SW 1271 (cell line): ENCODE results near the gene XIRP2.
"Not testable (repeated sequence)": the region's sequence is repeated elsewhere in the genome, so short reads cannot be mapped to it uniquely, and the experiment has no call there.

Source experiments
- DNase-seq, 2 experiments: peaks; one replicate each; lab custom pipeline; 2025; lab: John Stamatoyannopoulos, UW

XIRP2 gene

DNA sequence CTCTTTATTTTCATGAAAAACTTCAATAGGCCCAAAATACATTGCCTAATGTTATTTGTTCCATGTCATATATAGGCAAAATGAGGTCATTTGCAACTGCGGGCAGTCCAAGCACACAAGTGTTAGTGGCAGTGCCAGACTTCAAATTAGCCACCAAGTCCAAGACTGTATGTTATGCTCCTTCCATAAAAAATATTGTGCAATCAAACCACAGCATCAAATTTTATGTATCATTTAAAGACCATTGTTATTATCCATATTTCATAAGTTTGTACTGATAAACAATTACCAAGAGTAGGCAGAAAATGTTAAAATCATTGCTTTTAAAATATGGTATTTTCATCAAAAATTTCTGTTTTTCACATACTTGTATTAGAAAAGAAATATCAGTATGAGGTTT lies 54.1 kb downstream of the XIRP2 start:
- DNase-seq, result no peak

DNA sequence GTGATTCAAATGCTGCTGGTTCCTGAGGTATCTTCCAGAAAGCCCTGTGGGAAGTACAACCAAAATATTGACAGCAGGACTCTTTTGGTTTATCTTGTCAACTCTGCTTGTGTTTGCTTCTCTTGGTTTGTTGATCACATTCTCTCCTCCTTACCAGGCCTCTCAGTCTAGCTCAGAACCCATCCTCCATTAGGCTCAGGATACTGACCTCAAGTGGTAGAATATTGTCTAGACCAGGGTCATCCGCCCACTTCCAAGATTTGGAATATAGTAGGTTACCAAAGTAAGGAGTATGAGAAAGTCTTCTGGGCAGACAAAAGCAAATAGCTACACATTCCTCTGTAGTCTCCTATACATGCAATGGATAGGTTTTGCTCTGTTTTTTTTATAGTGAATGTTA lies 56.6 kb downstream of the XIRP2 start:
- DNase-seq, result no peak

DNA sequence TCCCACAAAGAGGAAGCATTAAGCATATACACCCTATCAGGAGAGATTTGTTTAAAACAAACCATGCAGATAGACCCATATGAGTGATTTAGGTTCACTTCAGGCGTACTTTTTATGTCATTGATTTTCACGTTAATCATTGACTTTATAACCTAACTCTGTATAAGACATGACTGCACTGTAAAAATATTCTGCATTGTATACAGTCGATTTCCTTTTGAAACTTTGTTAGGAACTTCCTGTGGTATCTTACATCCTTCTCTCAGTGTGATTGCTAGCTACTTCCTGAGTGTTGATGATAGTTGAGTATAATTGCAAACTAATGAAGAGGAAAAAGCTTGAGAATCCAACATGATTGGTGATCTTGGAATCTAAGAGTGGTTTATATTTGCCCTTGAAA lies 69.4 kb downstream of the XIRP2 start:
- DNase-seq, result no peak

DNA sequence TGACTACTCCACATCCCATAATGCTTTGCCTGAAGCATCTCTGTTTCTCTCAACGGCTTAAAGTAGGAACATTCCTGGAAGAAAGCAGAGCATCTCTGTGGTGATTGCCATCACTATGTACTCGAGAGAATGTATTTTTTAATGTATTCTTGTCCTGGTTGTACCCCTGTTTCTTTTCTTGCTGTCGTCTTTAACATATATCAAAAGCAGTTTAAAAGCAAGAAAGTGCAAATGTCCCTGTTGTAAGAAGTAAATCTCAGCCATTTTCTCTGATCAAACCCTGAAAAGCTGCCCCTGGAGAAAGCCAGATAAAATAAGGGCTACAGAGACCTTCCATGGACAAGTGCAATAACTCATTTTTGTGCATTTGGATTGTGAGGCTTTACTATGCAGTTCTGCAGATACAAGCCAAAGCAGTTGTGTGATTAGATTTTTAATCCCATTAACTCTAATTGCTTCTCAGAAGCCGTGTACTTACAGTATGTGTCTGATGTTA lies 70.8 kb downstream of the XIRP2 start:
- DNase-seq, result no peak

DNA sequence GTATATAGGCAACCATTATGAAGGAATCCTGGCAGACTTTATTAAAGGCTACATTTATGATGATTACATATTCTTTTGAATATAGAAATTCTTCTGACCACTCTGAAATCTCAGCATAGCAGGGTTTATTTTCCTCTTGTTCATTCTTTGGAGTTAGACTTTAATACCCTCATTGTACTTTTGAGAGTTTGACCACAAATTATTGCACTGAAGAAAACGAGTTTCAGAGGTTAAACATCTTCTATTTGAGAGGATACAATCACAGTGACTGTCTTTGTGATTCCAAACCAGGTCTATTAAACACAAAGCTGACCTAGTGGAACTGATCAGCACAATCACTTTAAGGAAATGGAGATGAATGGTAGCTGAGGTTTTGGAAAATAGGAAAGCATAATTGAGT lies 71.3 kb downstream of the XIRP2 start:
- DNase-seq, result no peak

DNA sequence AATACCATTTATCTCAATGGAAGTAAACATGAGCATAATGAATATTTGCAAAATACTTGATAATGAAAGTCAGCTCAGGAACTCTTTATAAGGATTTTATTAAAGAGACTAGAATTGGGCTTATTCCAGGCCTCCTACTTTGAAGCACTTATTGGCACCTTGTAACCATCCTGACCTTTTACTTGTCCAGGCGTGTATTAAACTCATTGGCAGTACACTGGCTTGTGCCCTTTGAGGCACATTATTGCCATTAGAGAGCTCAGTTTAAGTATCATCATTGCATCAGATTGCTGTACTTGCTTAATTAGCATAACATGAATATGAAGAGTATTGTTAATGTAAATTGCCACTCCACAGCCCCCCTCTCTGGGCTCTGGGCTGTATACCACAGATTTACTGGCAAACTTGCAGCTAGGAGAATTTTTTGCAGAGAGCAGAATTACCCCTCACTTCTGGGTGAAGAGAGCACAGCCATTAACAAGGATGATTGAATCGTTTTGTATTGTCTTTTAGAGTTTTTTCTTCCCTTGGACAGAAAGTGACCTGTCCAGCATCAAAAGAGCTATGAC lies 72.5 kb downstream of the XIRP2 start:
- no peak for DNase-seq

DNA sequence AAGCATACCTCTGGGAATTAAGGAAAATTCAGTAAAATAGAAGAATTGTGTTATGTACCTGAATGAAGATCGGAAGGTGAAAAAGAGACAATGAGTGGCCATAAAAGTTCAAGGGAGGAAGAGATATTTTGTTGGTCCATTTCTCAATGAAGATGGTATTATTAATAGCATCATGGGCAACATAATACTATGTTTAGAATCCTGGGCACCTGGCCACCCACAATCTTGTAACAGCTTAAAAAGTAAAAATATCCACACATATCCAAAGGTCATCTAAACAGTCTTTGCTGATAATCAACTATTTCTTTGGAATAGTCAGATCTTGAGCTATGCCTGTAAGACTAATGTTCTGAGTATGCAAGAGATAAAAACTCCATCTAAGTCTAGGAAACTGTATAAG lies 73.7 kb downstream of the XIRP2 start:
- no peak for DNase-seq

DNA sequence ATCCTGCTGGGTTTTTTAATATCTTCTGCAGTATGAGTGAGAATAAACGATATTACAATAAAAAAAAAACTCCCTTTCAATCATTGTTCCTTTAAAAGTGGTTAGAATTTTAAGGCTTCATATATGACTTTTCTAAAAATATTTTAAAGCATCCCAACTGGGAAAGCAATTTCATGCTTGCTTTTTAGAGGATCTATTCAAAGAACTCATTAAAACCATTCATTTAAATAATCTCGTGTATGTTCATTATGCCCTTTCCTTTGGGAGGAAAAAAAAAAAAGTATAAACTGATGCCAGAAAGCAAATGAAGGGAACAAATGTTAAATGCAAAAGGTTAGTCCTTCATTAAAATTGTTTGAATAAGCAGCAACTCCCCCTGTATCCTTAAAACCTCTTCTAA lies 81.2 kb downstream of the XIRP2 start:
- no peak for DNase-seq

DNA sequence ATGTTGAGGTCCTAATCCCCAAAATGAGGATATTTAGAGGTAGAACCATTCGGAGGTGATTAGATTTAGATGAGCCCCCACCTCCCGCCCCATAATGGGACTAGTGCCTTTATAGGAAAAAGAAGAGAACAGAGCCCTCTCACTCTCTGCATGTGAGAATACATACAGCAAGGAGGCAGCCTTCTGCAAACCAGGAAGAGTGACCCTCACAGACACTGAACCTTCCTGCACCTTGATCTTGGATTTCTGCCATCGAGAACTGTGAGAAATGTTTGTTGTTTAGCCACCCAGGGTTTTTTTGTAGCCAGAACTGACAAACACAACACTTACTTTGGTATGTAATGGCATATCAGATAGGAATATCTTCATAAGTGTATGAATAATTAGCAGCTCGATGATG lies 83.7 kb downstream of the XIRP2 start:
- no peak for DNase-seq

DNA sequence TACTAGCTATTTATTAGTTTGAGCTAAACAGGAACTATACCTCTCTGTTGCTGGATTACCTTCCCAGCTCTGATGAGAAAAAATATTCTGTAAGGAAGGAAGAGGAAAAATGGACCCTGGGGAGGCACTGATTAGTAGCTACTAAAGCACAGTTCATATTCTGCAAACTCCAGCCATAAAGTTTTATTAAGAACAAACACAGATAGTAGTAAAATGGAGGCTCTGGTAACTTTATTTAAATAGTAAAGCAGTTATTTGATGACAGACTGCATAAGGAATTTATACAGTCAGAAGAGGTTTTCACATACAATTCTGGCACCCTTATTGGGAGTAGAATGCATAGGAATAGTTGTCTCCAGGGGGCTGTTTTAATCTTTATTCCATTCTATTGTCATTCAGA lies 84.1 kb downstream of the XIRP2 start:
- no peak for DNase-seq

DNA sequence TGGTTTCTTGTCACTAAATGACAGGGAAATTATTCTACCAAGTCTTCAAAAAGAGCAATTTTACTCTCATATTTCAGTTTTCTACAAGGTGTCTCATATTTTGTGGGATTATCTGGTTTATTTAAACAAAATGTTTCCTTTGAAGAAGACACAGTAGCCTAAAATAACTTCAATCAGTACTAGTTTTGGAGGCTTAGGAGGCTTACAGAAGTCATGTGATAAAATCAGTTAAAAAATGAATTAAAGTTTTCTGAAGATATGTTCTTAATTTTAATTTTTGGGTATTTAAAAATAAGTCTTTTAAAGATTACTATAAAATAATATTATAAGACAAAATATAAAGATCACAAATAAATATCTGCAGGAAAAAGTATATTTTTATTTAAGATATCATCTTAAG lies 95.9 kb downstream of the XIRP2 start:
- no peak for DNase-seq

DNA sequence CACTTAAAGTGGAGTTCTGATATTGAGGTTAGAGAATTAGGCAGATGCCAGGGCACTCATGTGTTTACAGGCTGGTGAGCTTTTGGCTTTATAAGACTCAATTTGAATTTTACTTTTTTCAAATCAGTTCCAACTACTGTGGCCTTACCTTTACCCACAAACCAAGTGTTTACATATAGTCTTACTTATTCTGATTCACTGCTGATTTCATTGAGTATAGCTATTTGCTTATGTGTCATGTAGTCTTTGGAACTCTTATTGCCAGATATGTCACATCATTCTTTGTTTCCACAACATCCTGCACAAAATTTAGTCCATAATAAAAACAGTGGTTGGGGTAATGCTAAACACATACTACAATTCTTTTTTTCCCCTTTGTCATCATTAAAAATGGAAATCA lies 96.5 kb downstream of the XIRP2 start:
- no peak for DNase-seq

DNA sequence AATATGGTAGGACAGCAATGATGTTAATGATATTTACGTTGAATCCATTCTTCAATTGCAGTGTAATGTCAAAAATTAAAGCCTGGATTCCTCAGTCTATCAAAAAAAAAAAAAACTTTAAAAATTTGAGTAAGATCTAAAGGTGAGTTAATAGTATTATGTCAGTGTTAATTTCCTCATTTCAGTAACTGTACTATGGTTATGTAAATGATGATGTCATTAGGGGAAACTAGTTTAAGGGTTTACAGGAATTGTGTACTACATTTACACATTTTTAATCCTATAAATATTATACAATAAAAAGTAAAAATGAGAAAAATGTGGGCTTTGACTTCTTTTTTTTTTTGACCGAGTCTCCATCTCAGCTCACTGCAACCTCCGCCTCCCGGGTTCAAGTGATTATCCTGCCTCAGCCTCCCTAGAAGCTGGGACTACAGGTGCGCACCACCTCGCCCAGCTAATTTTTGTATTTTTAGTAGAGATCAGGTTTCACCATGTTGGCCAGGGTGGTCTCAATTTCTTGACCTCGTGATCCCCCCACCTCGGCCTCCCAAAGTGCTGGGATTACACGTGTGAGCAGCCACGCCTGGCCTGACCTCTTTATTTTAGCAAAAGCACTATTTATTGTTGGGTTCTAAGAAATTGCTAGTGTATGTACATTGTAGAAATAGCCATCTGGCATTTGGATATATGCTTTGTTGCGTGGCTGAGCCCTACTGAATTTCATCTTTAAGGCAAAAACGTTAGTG lies 106.5 kb downstream of the XIRP2 start:
- DNase-seq, result no peak

DNA sequence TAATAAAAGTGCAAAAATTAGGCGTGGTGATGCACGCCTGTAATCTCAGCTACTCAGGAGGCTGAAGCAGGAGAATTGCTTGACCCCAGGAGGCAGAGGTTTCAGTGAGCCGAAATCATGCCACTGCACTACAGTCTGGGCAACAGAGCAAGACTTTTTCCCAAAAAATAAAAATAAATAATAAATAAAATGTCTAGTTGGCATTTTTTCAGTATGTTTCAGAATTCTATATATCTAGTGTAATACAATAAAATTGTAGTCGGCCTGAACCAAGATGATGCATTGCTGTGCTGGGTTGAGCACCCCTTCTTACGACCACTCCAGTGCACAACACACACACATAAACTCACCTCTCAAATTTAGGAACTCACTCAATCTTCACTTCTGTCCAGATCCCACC lies 108.2 kb downstream of the XIRP2 start:
- DNase-seq, result no peak

DNA sequence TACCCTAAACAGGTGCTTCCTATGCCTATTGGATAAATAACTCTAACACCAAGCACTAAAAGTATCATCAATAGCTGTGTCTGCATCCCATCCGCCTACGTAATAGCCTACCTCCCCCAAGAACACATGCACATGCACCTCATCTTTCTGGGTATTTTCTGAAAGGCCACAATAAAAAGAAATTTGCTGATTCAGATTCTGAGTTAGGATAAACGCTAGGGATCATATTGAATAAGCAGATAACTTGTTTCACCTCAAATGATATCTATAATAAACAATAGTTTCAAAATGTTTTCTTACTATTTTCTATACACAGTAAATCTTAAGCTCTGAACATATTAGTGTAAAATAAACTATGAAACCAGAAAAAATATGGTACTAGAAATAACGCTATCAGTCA lies 112.9 kb downstream of the XIRP2 start:
- no peak for DNase-seq

DNA sequence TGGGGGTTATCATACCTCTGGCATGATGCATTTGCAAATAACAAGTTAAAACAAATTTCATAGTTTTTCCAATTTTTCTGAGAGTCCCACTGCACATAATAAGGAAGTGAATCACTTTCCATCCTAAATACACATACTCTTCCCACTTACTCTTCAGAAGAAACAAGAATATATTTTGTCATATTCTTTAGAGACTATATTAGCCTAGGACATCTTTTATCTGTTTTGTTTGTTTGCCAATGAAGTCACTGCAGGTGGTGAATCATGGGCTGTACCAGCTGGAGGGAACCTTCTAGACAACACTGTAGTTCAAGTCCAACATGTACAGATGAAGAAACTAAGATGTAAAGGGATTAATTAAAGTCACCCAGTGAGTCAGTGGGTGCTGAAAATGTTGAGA lies 116.8 kb downstream of the XIRP2 start:
- no peak for DNase-seq

DNA sequence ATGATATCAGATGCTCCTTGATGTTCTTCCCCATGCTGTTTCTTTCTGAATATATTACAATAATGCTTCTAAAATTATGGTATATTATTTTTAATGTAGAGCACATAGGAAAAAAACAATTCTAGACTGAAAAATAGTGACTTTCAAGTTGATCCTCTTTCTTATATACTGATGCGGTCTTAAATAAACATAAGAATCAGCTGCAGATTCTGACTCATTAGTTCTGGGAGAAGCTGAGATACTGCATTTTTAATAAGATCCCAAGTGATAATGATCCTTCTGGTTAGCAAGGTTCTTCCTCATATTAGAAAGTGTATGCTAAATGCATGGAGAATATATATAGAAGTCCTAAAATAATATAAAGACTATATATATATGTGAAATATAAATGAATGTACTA lies 124.9 kb downstream of the XIRP2 start:
- no peak for DNase-seq

DNA sequence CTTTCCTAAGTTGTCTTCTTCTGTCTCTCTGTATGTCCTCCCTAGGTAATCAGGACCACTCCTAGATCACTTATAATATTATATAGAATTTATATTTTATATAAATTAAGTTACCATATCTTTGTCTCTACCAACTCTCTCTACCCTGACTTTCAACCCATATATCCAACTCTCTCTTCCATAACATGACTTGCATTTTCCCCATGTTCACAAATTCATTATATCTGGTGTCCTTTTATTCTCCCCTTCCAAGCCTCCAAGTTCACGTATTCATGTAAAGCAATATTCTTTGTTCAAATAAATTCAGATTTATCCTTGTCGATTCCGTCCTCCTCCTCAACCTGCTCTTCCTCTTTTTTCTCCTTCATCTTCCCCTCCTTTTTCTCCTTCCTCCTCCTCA lies 127.5 kb downstream of the XIRP2 start:
- no peak for DNase-seq

DNA sequence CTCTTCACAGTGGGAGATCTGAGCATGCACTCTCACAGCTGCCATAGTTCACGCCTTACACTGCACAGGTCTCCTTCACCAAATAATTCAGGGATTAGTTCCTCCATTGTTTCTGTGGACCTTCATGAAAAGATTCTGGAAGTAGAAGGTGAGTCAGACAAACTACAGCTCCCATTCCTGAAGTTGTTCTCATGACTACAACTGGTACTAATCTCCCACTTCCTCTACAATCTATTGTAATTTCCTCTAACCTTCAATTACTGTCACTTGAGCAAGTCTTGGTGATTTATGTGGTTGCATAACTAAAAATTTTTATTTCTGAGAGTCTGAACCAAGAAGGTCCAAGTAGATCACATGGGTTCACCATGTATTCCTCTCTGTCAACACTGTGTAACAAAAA lies 128.7 kb downstream of the XIRP2 start:
- no peak for DNase-seq

DNA sequence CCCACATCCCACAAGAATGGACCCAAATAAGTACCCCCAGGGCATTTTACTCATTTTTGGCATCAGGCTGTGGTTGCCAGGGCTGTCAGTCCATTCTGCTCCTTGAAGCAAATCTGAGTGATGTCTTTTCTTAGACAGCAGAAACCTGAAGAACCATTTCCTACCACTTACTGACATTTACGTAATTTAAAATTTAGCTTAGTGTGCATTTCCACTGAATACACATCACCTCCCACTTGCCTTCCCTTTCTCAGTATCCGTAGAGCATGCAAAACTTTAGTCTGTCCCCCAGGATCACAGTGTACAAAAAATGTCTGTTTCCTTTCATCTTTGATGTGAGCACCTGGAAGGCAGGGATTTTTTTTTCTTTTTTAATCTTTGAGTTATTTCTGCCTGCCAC lies 130.3 kb downstream of the XIRP2 start:
- no peak for DNase-seq

DNA sequence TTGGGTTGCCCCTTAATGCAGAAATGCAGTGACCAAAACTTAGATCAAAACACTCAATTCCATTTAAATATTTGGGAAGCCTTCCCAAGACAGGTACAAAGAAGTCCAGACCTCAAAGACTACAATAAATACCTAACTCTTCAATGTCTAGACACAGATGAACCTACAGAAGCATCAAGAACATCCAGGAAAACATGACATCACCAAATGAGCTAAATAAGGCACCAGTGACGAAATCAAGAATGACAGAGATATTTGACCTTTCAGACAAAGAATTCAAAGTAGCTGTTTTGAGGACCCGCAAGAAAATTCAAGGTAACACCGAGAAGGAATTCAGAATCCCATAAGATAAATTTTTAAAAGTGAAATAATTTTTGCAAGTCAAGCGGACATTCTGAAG lies 140.2 kb downstream of the XIRP2 start:
- no peak for DNase-seq

DNA sequence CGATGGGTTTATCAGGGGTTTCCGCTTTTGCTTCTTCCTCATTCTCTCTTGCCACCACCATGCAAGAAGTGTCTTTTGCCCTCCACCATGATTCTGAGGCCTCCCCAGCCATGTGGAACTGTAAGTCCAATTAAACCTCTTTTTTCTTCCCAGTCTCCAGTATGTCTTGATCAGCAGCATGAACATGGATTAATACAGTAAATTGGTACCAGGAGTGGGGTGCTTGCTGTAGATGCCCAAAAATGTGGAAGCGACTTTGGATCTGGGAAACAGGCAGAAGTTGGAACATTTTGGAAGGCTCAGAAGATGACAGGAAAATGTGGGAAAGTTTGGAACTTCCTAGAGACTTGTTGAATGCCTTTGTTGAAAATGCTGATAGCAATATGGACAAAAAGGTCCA lies 146.7 kb downstream of the XIRP2 start:
- not testable (repeated sequence) for DNase-seq

DNA sequence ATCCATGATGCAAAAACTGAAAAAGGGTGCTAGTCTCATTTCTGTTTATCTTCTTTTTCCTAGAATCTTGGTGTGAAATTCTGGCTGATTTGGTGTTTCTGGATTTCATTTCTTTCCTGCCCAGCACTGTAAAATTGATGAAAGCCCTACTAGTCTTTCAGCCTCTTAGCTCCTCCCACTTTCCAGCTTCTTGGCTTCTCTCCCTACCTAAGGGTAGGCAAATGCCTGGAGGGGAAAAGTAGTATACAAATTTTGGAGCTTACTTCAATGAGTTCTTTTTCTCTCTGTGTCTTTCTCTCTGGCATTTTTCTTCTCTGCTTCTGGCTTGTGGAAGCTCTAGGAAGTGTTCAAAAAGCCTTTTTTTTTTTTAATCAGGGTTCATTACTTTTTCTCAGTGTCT lies 160.5 kb downstream of the XIRP2 start:
- DNase-seq, result no peak

DNA sequence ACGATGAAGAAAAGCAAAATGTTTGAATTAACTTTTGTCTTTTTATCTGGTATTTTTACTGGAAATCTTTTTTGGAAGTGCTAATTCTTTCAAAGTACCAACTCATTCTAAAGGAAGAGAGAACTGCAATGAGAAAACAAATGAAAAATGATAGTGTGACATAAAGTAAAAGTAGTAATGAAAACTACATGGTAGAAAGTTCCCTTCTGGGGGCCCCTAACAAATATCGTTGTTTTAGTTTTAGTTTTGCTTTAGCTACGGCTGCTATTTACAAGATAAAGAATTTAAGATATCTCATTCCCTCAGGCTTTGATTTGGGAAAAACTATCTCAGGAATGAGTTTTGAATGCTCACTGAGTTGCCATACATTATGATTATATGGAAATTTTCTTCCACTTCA lies 161.4 kb downstream of the XIRP2 start:
- DNase-seq, result no peak
